ENCODE data around the gene ATOH8. TPM values are rescaled to one million over a fixed set of nuclear protein-coding genes. Genes with fewer than 3 reads are reported as not detected.

The ATOH8 gene
- total RNA-seq, 2 experiments from 2014 or later, result 0.44 TPM; not detected in 1

DNA sequence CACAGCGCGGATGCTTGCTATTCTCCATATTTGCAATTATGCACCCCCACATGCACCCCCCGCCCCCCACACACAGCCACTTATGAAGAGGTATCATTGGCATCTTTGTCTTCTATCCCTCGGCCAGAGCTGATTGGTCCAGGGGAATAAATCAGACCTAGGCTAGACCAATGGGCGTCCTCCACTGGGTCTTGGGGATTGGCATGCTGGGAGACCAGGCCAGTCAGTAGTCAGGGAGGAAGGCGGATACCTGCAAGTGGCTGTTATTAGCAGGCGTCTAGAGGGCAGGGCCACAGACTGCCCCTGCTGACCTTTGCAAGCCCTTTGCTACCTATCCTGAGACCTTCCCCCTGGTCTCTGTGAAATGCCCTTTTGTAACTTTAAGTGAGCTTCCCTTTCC is 30.0 kb downstream of the ATOH8 start:
- ChIA-PET CTCF (ENCODE audit: unreplicated experiment) (no interaction called here), POLR2A (no interaction called here)
- no peak overlapping the region for H2AFZ ChIP-seq (ENCODE audit: low read length)
- BruUV-seq (replicated peaks), result no TSS peak
- no peaks in the 10 kb centered on the region for H3K9me2 ChIP-seq (ENCODE audit: insufficient read depth, low read length)
- no peak overlapping the region for H3K27ac ChIP-seq (ENCODE audit: low read depth, low read length, poor library complexity, severe bottlenecking)
- no peaks in the 10 kb centered on the region for H3K4me1 ChIP-seq (ENCODE audit: insufficient read depth, low read length, poor library complexity, severe bottlenecking)
- TF ChIP-seq EZH2phosphoT487 (IDR thresholded peaks at IDR 0.05; ENCODE audit: borderline replicate concordance, low read depth, low read length) (no peak), CTCF (conservative IDR thresholded peaks at IDR 0.05; ENCODE audit: low read length) (no peak)
- H3K79me2 ChIP-seq (ENCODE audit: insufficient read depth, low read depth, low read length), result no peaks in the 10 kb centered on the region
- DNase-seq (ENCODE audit: low spot score), result no peak
- H3K36me3 ChIP-seq (ENCODE audit: insufficient read depth, low read length), result no peaks in the 10 kb centered on the region
- intact Hi-C loops (cut with micrococcal nuclease; ENCODE audit: unreplicated experiment), result no loop called here
- H3K4me2 ChIP-seq (ENCODE audit: low read length), result no peak overlapping the region
- no peaks in the 10 kb centered on the region for H4K20me1 ChIP-seq (ENCODE audit: insufficient read depth, low read length)
- no peak overlapping the region for H3K4me3 ChIP-seq (ENCODE audit: low read depth, low read length, poor library complexity, severe bottlenecking)
- H3K9me3 ChIP-seq (ENCODE audit: low read length), result no peaks in the 10 kb centered on the region

GRCh38 chr2:85784474-85784986 is 30.7 kb downstream of the ATOH8 start:
- TF ChIP-seq EZH2phosphoT487 (IDR thresholded peaks at IDR 0.05; ENCODE audit: borderline replicate concordance, low read depth, low read length), result no peak
- no peak for TF ChIP-seq CTCF (conservative IDR thresholded peaks at IDR 0.05; ENCODE audit: low read length)
- Histone ChIP-seq H3K9me2 (ENCODE audit: insufficient read depth, low read length) (no peaks in the 10 kb centered on the region), H3K4me3 (ENCODE audit: low read depth, low read length, poor library complexity, severe bottlenecking) (no peak overlapping the region), H3K79me2 (ENCODE audit: insufficient read depth, low read depth, low read length) (no peaks in the 10 kb centered on the region), H3K27ac (ENCODE audit: low read depth, low read length, poor library complexity, severe bottlenecking) (no peak overlapping the region), H4K20me1 (ENCODE audit: insufficient read depth, low read length) (no peaks in the 10 kb centered on the region), H3K4me2 (ENCODE audit: low read length) (no peak overlapping the region), H3K36me3 (ENCODE audit: insufficient read depth, low read length) (no peaks in the 10 kb centered on the region), H3K4me1 (ENCODE audit: insufficient read depth, low read length, poor library complexity, severe bottlenecking) (no peaks in the 10 kb centered on the region), H2AFZ (ENCODE audit: low read length) (no peak overlapping the region), H3K9me3 (ENCODE audit: low read length) (no peaks in the 10 kb centered on the region)
- DNase-seq (ENCODE audit: low spot score), result no peak
- ChIA-PET CTCF (ENCODE audit: unreplicated experiment) (no interaction called here), POLR2A (no interaction called here)
- intact Hi-C loops (cut with micrococcal nuclease; ENCODE audit: unreplicated experiment), result no loop called here
- no TSS peak for BruUV-seq (replicated peaks)

- Histone ChIP-seq H3K4me3 (ENCODE audit: low read depth, low read length, poor library complexity, severe bottlenecking) (no peak overlapping the region), H4K20me1 (ENCODE audit: insufficient read depth, low read length) (no peaks in the 10 kb centered on the region), H3K27ac (ENCODE audit: low read depth, low read length, poor library complexity, severe bottlenecking) (no peak overlapping the region), H3K9me2 (ENCODE audit: insufficient read depth, low read length) (no peaks in the 10 kb centered on the region), H2AFZ (ENCODE audit: low read length) (no peak overlapping the region), H3K9me3 (ENCODE audit: low read length) (no peaks in the 10 kb centered on the region), H3K79me2 (ENCODE audit: insufficient read depth, low read depth, low read length) (no peaks in the 10 kb centered on the region), H3K36me3 (ENCODE audit: insufficient read depth, low read length) (no peaks in the 10 kb centered on the region), H3K4me1 (ENCODE audit: insufficient read depth, low read length, poor library complexity, severe bottlenecking) (no peaks in the 10 kb centered on the region), H3K4me2 (ENCODE audit: low read length) (no peak overlapping the region)
- TF ChIP-seq CTCF (conservative IDR thresholded peaks at IDR 0.05; ENCODE audit: low read length), result no peak
- TF ChIP-seq EZH2phosphoT487 (IDR thresholded peaks at IDR 0.05; ENCODE audit: borderline replicate concordance, low read depth, low read length), result no peak
- ChIA-PET POLR2A (interaction anchor here (0.7 to 1.3 kb wide), 2 partner anchors 17 to 968 kb away, joined by 3 read pairs; no protein-coding TSS in a partner anchor), CTCF (ENCODE audit: unreplicated experiment) (no interaction called here)
- no TSS peak for BruUV-seq (replicated peaks)
- DNase-seq (ENCODE audit: low spot score), result no peak
- intact Hi-C loops (cut with micrococcal nuclease; ENCODE audit: unreplicated experiment), result no loop called here
These were observed 31.4 kb downstream of the ATOH8 start for GRCh38 chr2:85785027-85785822.
